ENCODE data around the gene SNPH.

DNA sequence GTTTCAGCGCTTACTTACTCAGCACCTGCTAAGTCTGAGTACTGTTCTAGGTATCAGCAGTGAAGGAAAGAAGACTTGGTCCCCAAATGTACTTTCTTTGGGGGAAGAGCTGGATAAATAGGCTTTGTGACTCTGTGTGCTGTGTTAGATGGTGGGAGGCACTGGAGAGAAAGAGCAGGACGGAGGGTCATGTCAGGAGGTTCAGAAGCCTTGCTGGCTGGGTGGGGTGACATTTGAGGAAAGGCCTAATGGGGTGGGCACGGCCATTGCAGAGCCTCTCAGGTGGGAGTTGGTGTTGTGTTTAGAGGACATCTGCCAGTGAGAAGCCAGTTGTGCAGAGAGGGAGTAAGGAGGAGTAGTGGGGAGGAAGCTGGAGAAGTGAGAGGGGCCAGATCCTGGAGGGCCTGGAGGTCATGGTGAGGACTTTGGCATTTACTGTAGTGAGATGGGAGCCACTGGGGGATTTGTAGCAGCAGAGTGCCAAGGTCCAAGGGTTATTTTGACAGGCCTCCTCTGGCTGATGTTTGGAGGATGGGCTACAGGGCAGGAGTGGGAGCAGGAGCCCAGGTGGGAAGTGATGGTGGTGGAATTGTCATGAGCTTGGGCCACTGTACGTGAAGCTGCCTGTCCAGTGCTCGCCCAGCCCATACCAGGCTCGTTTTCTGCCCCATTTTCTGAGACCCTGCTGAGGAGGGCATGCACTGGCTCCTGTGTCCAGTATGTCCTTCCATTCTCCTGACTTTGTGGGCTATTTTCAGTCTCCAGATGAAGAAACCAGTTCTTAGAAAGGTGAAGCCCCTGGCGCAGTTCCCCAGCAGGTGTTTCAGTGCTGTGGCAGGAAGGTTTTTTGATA is 62.0 kb downstream of the SNPH start:
- TF ChIP-seq REST (IDR thresholded peaks at IDR 0.05; ENCODE audit: low read depth), result no peak
- TF ChIP-seq RAD21 (IDR thresholded peaks at IDR 0.05; ENCODE audit: low read depth), result no peak
- TF ChIP-seq CEBPB (IDR thresholded peaks at IDR 0.05), result no peak
- TF ChIP-seq EP300 (IDR thresholded peaks at IDR 0.05; ENCODE audit: borderline replicate concordance), result no peak
- no peak for TF ChIP-seq YY1 (IDR thresholded peaks at IDR 0.05; ENCODE audit: low read depth)

Measured in Ishikawa (cell line).